Occipital lobe (tissue), 3 donors: ENCODE measurements around the gene HEXIM1. TPM values are rescaled to one million over a fixed set of nuclear protein-coding genes. Genes with fewer than 3 reads are reported as not detected.

Source experiments
- DNase-seq: peaks from one replicate; lab custom pipeline; 2025; lab: John Stamatoyannopoulos, UW
- small RNA-seq: library from RNA; depleted of rRNA; stranded (forward); fragments of <200 nt; gene quantifications from one replicate; pipeline ENCODE3, GENCODE V24; 2014
- total RNA-seq: library from RNA; depleted of rRNA; stranded (reverse); fragments of >200 nt; gene quantifications from one replicate; pipeline ENCODE4 v1.2.3, GENCODE V29; 2014

The HEXIM1 gene
- total RNA-seq, 1 donor from 2014 or later: 8.0 TPM

- DNase-seq: peak; percentile 33
Measured at GRCh38 chr17:45170931-45171337, 22.7 kb downstream of the HEXIM1 start.

- no peak for DNase-seq
Measured at GRCh38 chr17:45171338-45172231, 23.3 kb downstream of the HEXIM1 start.

GRCh38 chr17:45172232-45172540, 23.9 kb downstream of the HEXIM1 start:
- no peak for DNase-seq

GRCh38 chr17:45172541-45173286, 24.4 kb downstream of the HEXIM1 start:
- peak; percentile 85 for DNase-seq

GRCh38 chr17:45175759-45176115, 27.5 kb downstream of the HEXIM1 start:
- DNase-seq: no peak

GRCh38 chr17:45177563-45177962, 29.3 kb downstream of the HEXIM1 start:
- DNase-seq: no peak

GRCh38 chr17:45184144-45184543, 35.9 kb downstream of the HEXIM1 start:
- no peak for DNase-seq

- no peak for DNase-seq
Measured at GRCh38 chr17:45186801-45187354, 38.6 kb downstream of the HEXIM1 start.

GRCh38 chr17:45189009-45189408, 40.7 kb downstream of the HEXIM1 start:
- DNase-seq: no peak

GRCh38 chr17:45190503-45191255, 42.4 kb downstream of the HEXIM1 start:
- DNase-seq: no peak

- DNase-seq: no peak
Measured at GRCh38 chr17:45195424-45195823, 47.1 kb downstream of the HEXIM1 start.

GRCh38 chr17:45197108-45197507, 48.8 kb downstream of the HEXIM1 start:
- no peak for DNase-seq

- peak; percentile 79 for DNase-seq
Measured at GRCh38 chr17:45197555-45198334, 49.5 kb downstream of the HEXIM1 start.

- no peak for DNase-seq
Measured at GRCh38 chr17:45200701-45201100, 52.4 kb downstream of the HEXIM1 start.

- DNase-seq: no peak
Measured at GRCh38 chr17:45201457-45201856, 53.2 kb downstream of the HEXIM1 start.

Small RNA genes lying within 50 kb of the gene (small RNA-seq; reads per million reads assigned to genes)
- gene MIR6784: not detected

Other genes with a start within 250 kb of the HEXIM1 start
- gene EFTUD2, start 249.0 kb upstream of the HEXIM1 start, total RNA-seq: 88.9 TPM
- gene GFAP, start 233.0 kb upstream of the HEXIM1 start, total RNA-seq: 708 TPM
- gene KIF18B, start 200.7 kb upstream of the HEXIM1 start, total RNA-seq: 0.16 TPM
- gene C1QL1, start 180.2 kb upstream of the HEXIM1 start, total RNA-seq: 4.1 TPM
- gene DCAKD, start 96.8 kb upstream of the HEXIM1 start, total RNA-seq: 47.6 TPM
- gene NMT1, start 87.2 kb upstream of the HEXIM1 start, total RNA-seq: 27.9 TPM
- gene PLCD3, start 16.0 kb upstream of the HEXIM1 start, total RNA-seq: 3.1 TPM
- gene ACBD4, start 12.8 kb upstream of the HEXIM1 start, total RNA-seq: 3.0 TPM
- 8.1 TPM for gene HEXIM2, start 13.4 kb downstream of the HEXIM1 start, total RNA-seq
- gene FMNL1, start 73.4 kb downstream of the HEXIM1 start, total RNA-seq: 1.9 TPM
- not detected for gene SPATA32, start 113.6 kb downstream of the HEXIM1 start, total RNA-seq
- 1.2 TPM for gene MAP3K14, start 168.5 kb downstream of the HEXIM1 start, total RNA-seq